Naive thymus-derived CD4-positive, alpha-beta T cell (primary cell): Measurements from ENCODE around the gene AP2A2. TPM values are rescaled to one million over a fixed set of nuclear protein-coding genes. Genes with fewer than 3 reads are reported as not detected.

Experiments
- ATAC-seq: fragments of 150-1000 bp; cut with Tn5 transposase; 2 replicates; pipeline ENCODE4 v1.10.0; 2021; ENCODE audit warnings: mild to moderate bottlenecking, moderate library complexity
- CTCF ChIA-PET: fragments of 350-600 bp; sonication (Branson Sonifier 250); formaldehyde crosslinking; loops from one replicate; lab custom pipeline; 2021; ENCODE audit warnings: antibody characterized with exemption; lab: Charles Lee
- POLR2A ChIA-PET: fragments of 350-600 bp; sonication (Branson Sonifier 250); formaldehyde crosslinking; loops from one replicate; lab custom pipeline; 2021; ENCODE audit warnings: antibody characterized with exemption, inconsistent platforms; lab: Charles Lee
- DNase-seq, 9 donors: peaks; one replicate each; pipeline versions ENCODE4 v3.0.0 to v3.0.0-alpha.2; 2020 to 2022; ENCODE audit warnings: mixed read lengths in 1 of 9
- H3K27ac ChIP-seq: one replicate; pipeline ENCODE4 v1.7.0; 2013; ENCODE audit warnings: mild to moderate bottlenecking, low read depth, low read length, moderate library complexity
- H3K27me3 ChIP-seq, 2 donors: one replicate each; pipeline ENCODE4 v1.7.0; 2013; ENCODE audit warnings: low read length in 2 of 2, mild to moderate bottlenecking in 2 of 2, moderate library complexity in 2 of 2; ENCODE audit not compliant: control insufficient read depth in 2 of 2, insufficient read depth in 2 of 2
- H3K36me3 ChIP-seq, 3 experiments: 1 replicate in 2 of 3; 2 replicates in 1 of 3; pipeline ENCODE4 v1.7.0; 2013; ENCODE audit warnings: low read length in 3 of 3, mild to moderate bottlenecking in 3 of 3, moderate library complexity in 1 of 3; ENCODE audit not compliant: insufficient read depth in 3 of 3, control insufficient read depth in 2 of 3
- H3K4me1 ChIP-seq, 2 donors: one replicate each; pipeline ENCODE4 v1.7.0; 2013; ENCODE audit warnings: low read length in 2 of 2, mild to moderate bottlenecking in 2 of 2, moderate library complexity in 1 of 2; ENCODE audit not compliant: control insufficient read depth in 2 of 2, insufficient read depth in 2 of 2
- H3K4me3 ChIP-seq: 2 replicates; pipeline ENCODE4 v1.7.0; 2013; ENCODE audit warnings: mild to moderate bottlenecking, low read length
- H3K9me3 ChIP-seq, 3 experiments: 1 replicate in 2 of 3; 2 replicates in 1 of 3; pipeline ENCODE4 v1.7.0; 2013; ENCODE audit warnings: low read length in 3 of 3; ENCODE audit not compliant: control insufficient read depth in 2 of 3
- H3K27ac Mint-ChIP-seq, 9 donors: one replicate each; pipeline ENCODE4 v1.8.0; 2020 to 2022; ENCODE audit warnings: mixed read lengths in 9 of 9, mild to moderate bottlenecking in 8 of 9, moderate library complexity in 5 of 9, inconsistent platforms in 2 of 9
- H3K27me3 Mint-ChIP-seq, 5 donors: one replicate each; pipeline ENCODE4 v1.8.0; 2021 to 2022; ENCODE audit warnings: mixed read lengths in 5 of 5, mild to moderate bottlenecking in 1 of 5
- H3K36me3 Mint-ChIP-seq, 5 donors: one replicate each; pipeline ENCODE4 v1.8.0; 2020 to 2022; ENCODE audit warnings: mixed read lengths in 5 of 5, mild to moderate bottlenecking in 3 of 5, inconsistent platforms in 1 of 5
- H3K4me1 Mint-ChIP-seq, 7 donors: one replicate each; pipeline ENCODE4 v1.8.0; 2020 to 2022; ENCODE audit warnings: mixed read lengths in 7 of 7, mild to moderate bottlenecking in 3 of 7, inconsistent platforms in 1 of 7
- H3K4me3 Mint-ChIP-seq, 10 donors: one replicate each; pipeline ENCODE4 v1.8.0; 2020 to 2022; ENCODE audit warnings: mild to moderate bottlenecking in 10 of 10, mixed read lengths in 10 of 10, moderate library complexity in 6 of 10, inconsistent platforms in 2 of 10
- H3K9me3 Mint-ChIP-seq, 11 donors: one replicate each; pipeline ENCODE4 v1.8.0; 2020 to 2022; ENCODE audit warnings: mixed read lengths in 11 of 11, mild to moderate bottlenecking in 4 of 11, inconsistent platforms in 1 of 11, moderate library complexity in 1 of 11
- intact Hi-C, 2 donors: fragments of 100-400 bp; cut with micrococcal nuclease; formaldehyde crosslinking; loops; one replicate each; pipeline ENCODE4 v1.15.1; 2023
- polyA plus RNA-seq, 2 donors: library from polyadenylated mRNA; unstranded; fragments of 300-500 nt; fragmentation: Illumina TruSeq; gene quantifications; one replicate each; pipeline ENCODE4 v1.2.3, GENCODE V29; 2021
- total RNA-seq, 6 experiments: library from RNA in 5 of 6; stranded (reverse) in 5 of 6; gene quantifications; 1 replicate in 5 of 6; 2 replicates in 1 of 6; pipeline ENCODE4 v1.2.3 and lab custom pipeline; 2021 to 2026

AP2A2 gene
- total and polyA plus RNA-seq, 7 experiments from 2014 or later, result 8.7 to 93.3 (median 79.3) TPM

- peaks cover 0 to 3% (median 0%) of the 10 kb centered on the region in 11 donors for H3K9me3 Mint-ChIP-seq
- no peaks in the 10 kb centered on the region for H3K9me3 ChIP-seq
- ChIA-PET CTCF (no interaction called here), POLR2A (no interaction called here)
- H3K4me1 Mint-ChIP-seq, result peaks cover 11 to 26% (median 13%) of the 10 kb centered on the region in 7 donors
- H3K36me3 Mint-ChIP-seq, result peaks cover 12 to 33% (median 16%) of the 10 kb centered on the region in 5 donors
- intact Hi-C loops, result no loop called here
- no peak overlapping the region for H3K4me3 ChIP-seq
- H3K4me3 Mint-ChIP-seq, result no peak overlapping the region
- no peaks in the 10 kb centered on the region for H3K27me3 Mint-ChIP-seq
- DNase-seq (no peak), ATAC-seq (no peak)
- H3K27ac ChIP-seq, result no peak overlapping the region
- H3K27me3 ChIP-seq, result no peaks in the 10 kb centered on the region
- H3K27ac Mint-ChIP-seq, result no peak overlapping the region
- no peaks in the 10 kb centered on the region for H3K4me1 ChIP-seq
- H3K36me3 ChIP-seq, result peaks cover 0 to 77% (median 20%) of the 10 kb centered on the region in 3 experiments
Measured at GRCh38 chr11:997907-998306, 72.2 kb downstream of the AP2A2 start.

- H3K27ac Mint-ChIP-seq, result no peak overlapping the region
- CTCF ChIA-PET, result no interaction called here
Measured at GRCh38 chr11:999009-999408, 73.3 kb downstream of the AP2A2 start.

GRCh38 chr11:1000357-1001278, 74.9 kb downstream of the AP2A2 start:
- H3K36me3 ChIP-seq, result peaks cover 0 to 81% (median 8%) of the 10 kb centered on the region in 3 experiments
- no peaks in the 10 kb centered on the region for H3K27me3 ChIP-seq
- H3K9me3 ChIP-seq, result no peaks in the 10 kb centered on the region
- peaks cover 3 to 21% (median 9%) of the 10 kb centered on the region in 7 donors for H3K4me1 Mint-ChIP-seq
- ATAC-seq (no peak), DNase-seq (no peak)
- no peak overlapping the region for H3K27ac ChIP-seq
- H3K9me3 Mint-ChIP-seq, result peaks cover 0 to 3% (median 0%) of the 10 kb centered on the region in 11 donors
- no peaks in the 10 kb centered on the region for H3K27me3 Mint-ChIP-seq
- CTCF ChIA-PET, result no interaction called here
- peak overlapping the region in 1 of 9 donors; percentile 75 for H3K27ac Mint-ChIP-seq
- intact Hi-C loops, result no loop called here
- H3K4me3 ChIP-seq, result no peak overlapping the region
- H3K36me3 Mint-ChIP-seq, result peaks cover 9 to 41% (median 15%) of the 10 kb centered on the region in 5 donors
- no peak overlapping the region for H3K4me3 Mint-ChIP-seq
- POLR2A ChIA-PET, result no interaction called here
- H3K4me1 ChIP-seq, result no peaks in the 10 kb centered on the region

More at GRCh38 chr11:999009-999408, 73.3 kb downstream of the AP2A2 start:
- H3K4me1 Mint-ChIP-seq, result peaks cover 11 to 26% (median 15%) of the 10 kb centered on the region in 7 donors
- no peak overlapping the region for H3K4me3 Mint-ChIP-seq
- H3K9me3 ChIP-seq, result no peaks in the 10 kb centered on the region
- no peak overlapping the region for H3K4me3 ChIP-seq
- DNase-seq (no peak), ATAC-seq (no peak)
- peaks cover 0 to 77% (median 18%) of the 10 kb centered on the region in 3 experiments for H3K36me3 ChIP-seq
- no peaks in the 10 kb centered on the region for H3K4me1 ChIP-seq
- intact Hi-C loops, result no loop called here
- POLR2A ChIA-PET, result interaction anchor here (0.6 kb wide), 1 partner anchor 43 kb away, joined by 3 read pairs; no protein-coding TSS in a partner anchor
- H3K27me3 Mint-ChIP-seq, result no peaks in the 10 kb centered on the region
- peaks cover 0 to 3% (median 0%) of the 10 kb centered on the region in 11 donors for H3K9me3 Mint-ChIP-seq
- no peaks in the 10 kb centered on the region for H3K27me3 ChIP-seq
- H3K27ac ChIP-seq, result no peak overlapping the region
- H3K36me3 Mint-ChIP-seq, result peaks cover 12 to 39% (median 17%) of the 10 kb centered on the region in 5 donors

GRCh38 chr11:1001617-1002405, 76.1 kb downstream of the AP2A2 start:
- POLR2A ChIA-PET, result no interaction called here
- Mint-ChIP-seq H3K4me1 (peaks cover 0 to 11% (median 0%) of the 10 kb centered on the region in 7 donors), H3K36me3 (peaks cover 6 to 36% (median 13%) of the 10 kb centered on the region in 5 donors), H3K27me3 (no peaks in the 10 kb centered on the region), H3K27ac (no peak overlapping the region), H3K4me3 (no peak overlapping the region), H3K9me3 (no peaks in the 10 kb centered on the region)
- no peaks in the 10 kb centered on the region for H3K4me1 ChIP-seq
- CTCF ChIA-PET, result no interaction called here
- DNase-seq (no peak), ATAC-seq (no peak)
- H3K27ac ChIP-seq, result no peak overlapping the region
- peaks cover 0 to 80% (median 5%) of the 10 kb centered on the region in 3 experiments for H3K36me3 ChIP-seq
- intact Hi-C loops, result no loop called here
- H3K27me3 ChIP-seq, result no peaks in the 10 kb centered on the region
- H3K4me3 ChIP-seq, result no peak overlapping the region
- no peaks in the 10 kb centered on the region for H3K9me3 ChIP-seq

GRCh38 chr11:1002406-1002984, 76.8 kb downstream of the AP2A2 start:
- no peaks in the 10 kb centered on the region for H3K4me1 ChIP-seq
- no peak overlapping the region for H3K27ac ChIP-seq
- Mint-ChIP-seq H3K4me1 (peaks cover 0 to 11% (median 0%) of the 10 kb centered on the region in 7 donors), H3K27ac (peak overlapping the region in 1 of 9 donors; percentile 45), H3K9me3 (no peaks in the 10 kb centered on the region), H3K27me3 (no peaks in the 10 kb centered on the region), H3K36me3 (peaks cover 6 to 33% (median 13%) of the 10 kb centered on the region in 5 donors), H3K4me3 (no peak overlapping the region)
- intact Hi-C loops, result no loop called here
- DNase-seq (no peak), ATAC-seq (no peak)
- POLR2A ChIA-PET, result no interaction called here
- CTCF ChIA-PET, result no interaction called here
- no peaks in the 10 kb centered on the region for H3K9me3 ChIP-seq
- H3K36me3 ChIP-seq, result peaks cover 0 to 81% (median 12%) of the 10 kb centered on the region in 3 experiments
- no peak overlapping the region for H3K4me3 ChIP-seq
- no peaks in the 10 kb centered on the region for H3K27me3 ChIP-seq

- Histone ChIP-seq H3K9me3 (no peaks in the 10 kb centered on the region), H3K36me3 (peaks cover 0 to 83% (median 14%) of the 10 kb centered on the region in 3 experiments), H3K27ac (no peak overlapping the region), H3K4me1 (no peaks in the 10 kb centered on the region), H3K4me3 (no peak overlapping the region), H3K27me3 (no peaks in the 10 kb centered on the region)
- POLR2A ChIA-PET, result no interaction called here
- peaks cover 0 to 11% (median 0%) of the 10 kb centered on the region in 7 donors for H3K4me1 Mint-ChIP-seq
- H3K36me3 Mint-ChIP-seq, result peaks cover 6 to 33% (median 13%) of the 10 kb centered on the region in 5 donors
- no peaks in the 10 kb centered on the region for H3K9me3 Mint-ChIP-seq
- H3K27me3 Mint-ChIP-seq, result no peaks in the 10 kb centered on the region
- DNase-seq (no peak), ATAC-seq (no peak)
- CTCF ChIA-PET, result no interaction called here
- intact Hi-C loops, result no loop called here
- no peak overlapping the region for H3K4me3 Mint-ChIP-seq
- H3K27ac Mint-ChIP-seq, result peak overlapping the region in 1 of 9 donors; percentile 46
Measured at GRCh38 chr11:1003159-1003558, 77.5 kb downstream of the AP2A2 start.
